Naive thymus-derived CD4-positive, alpha-beta T cell (primary cell): ENCODE data around the gene CCM2. TPM values are rescaled to one million over a fixed set of nuclear protein-coding genes. Genes with fewer than 3 reads are reported as not detected.
A peak's percentile ranks its signal among the peaks of the same experiment; 100 is the strongest.

Experiments
- ATAC-seq: fragments of 150-1000 bp; cut with Tn5 transposase; 2 replicates; pipeline ENCODE4 v1.10.0; 2021; ENCODE audit warnings: mild to moderate bottlenecking, moderate library complexity
- CTCF ChIA-PET: fragments of 350-600 bp; sonication (Branson Sonifier 250); formaldehyde crosslinking; loops from one replicate; lab custom pipeline; 2021; ENCODE audit warnings: antibody characterized with exemption; lab: Charles Lee
- POLR2A ChIA-PET: fragments of 350-600 bp; sonication (Branson Sonifier 250); formaldehyde crosslinking; loops from one replicate; lab custom pipeline; 2021; ENCODE audit warnings: antibody characterized with exemption, inconsistent platforms; lab: Charles Lee
- DNase-seq, 9 donors: peaks; one replicate each; pipeline versions ENCODE4 v3.0.0 to v3.0.0-alpha.2; 2020 to 2022; ENCODE audit warnings: mixed read lengths in 1 of 9
- H3K27ac ChIP-seq: one replicate; pipeline ENCODE4 v1.7.0; 2013; ENCODE audit warnings: mild to moderate bottlenecking, low read depth, low read length, moderate library complexity
- H3K27me3 ChIP-seq, 2 donors: one replicate each; pipeline ENCODE4 v1.7.0; 2013; ENCODE audit warnings: low read length in 2 of 2, mild to moderate bottlenecking in 2 of 2, moderate library complexity in 2 of 2; ENCODE audit not compliant: control insufficient read depth in 2 of 2, insufficient read depth in 2 of 2
- H3K36me3 ChIP-seq, 3 experiments: 1 replicate in 2 of 3; 2 replicates in 1 of 3; pipeline ENCODE4 v1.7.0; 2013; ENCODE audit warnings: low read length in 3 of 3, mild to moderate bottlenecking in 3 of 3, moderate library complexity in 1 of 3; ENCODE audit not compliant: insufficient read depth in 3 of 3, control insufficient read depth in 2 of 3
- H3K4me1 ChIP-seq, 2 donors: one replicate each; pipeline ENCODE4 v1.7.0; 2013; ENCODE audit warnings: low read length in 2 of 2, mild to moderate bottlenecking in 2 of 2, moderate library complexity in 1 of 2; ENCODE audit not compliant: control insufficient read depth in 2 of 2, insufficient read depth in 2 of 2
- H3K4me3 ChIP-seq: 2 replicates; pipeline ENCODE4 v1.7.0; 2013; ENCODE audit warnings: mild to moderate bottlenecking, low read length
- H3K9me3 ChIP-seq, 3 experiments: 1 replicate in 2 of 3; 2 replicates in 1 of 3; pipeline ENCODE4 v1.7.0; 2013; ENCODE audit warnings: low read length in 3 of 3; ENCODE audit not compliant: control insufficient read depth in 2 of 3
- H3K27ac Mint-ChIP-seq, 9 donors: one replicate each; pipeline ENCODE4 v1.8.0; 2020 to 2022; ENCODE audit warnings: mixed read lengths in 9 of 9, mild to moderate bottlenecking in 8 of 9, moderate library complexity in 5 of 9, inconsistent platforms in 2 of 9
- H3K27me3 Mint-ChIP-seq, 5 donors: one replicate each; pipeline ENCODE4 v1.8.0; 2021 to 2022; ENCODE audit warnings: mixed read lengths in 5 of 5, mild to moderate bottlenecking in 1 of 5
- H3K36me3 Mint-ChIP-seq, 5 donors: one replicate each; pipeline ENCODE4 v1.8.0; 2020 to 2022; ENCODE audit warnings: mixed read lengths in 5 of 5, mild to moderate bottlenecking in 3 of 5, inconsistent platforms in 1 of 5
- H3K4me1 Mint-ChIP-seq, 7 donors: one replicate each; pipeline ENCODE4 v1.8.0; 2020 to 2022; ENCODE audit warnings: mixed read lengths in 7 of 7, mild to moderate bottlenecking in 3 of 7, inconsistent platforms in 1 of 7
- H3K4me3 Mint-ChIP-seq, 10 donors: one replicate each; pipeline ENCODE4 v1.8.0; 2020 to 2022; ENCODE audit warnings: mild to moderate bottlenecking in 10 of 10, mixed read lengths in 10 of 10, moderate library complexity in 6 of 10, inconsistent platforms in 2 of 10
- H3K9me3 Mint-ChIP-seq, 11 donors: one replicate each; pipeline ENCODE4 v1.8.0; 2020 to 2022; ENCODE audit warnings: mixed read lengths in 11 of 11, mild to moderate bottlenecking in 4 of 11, inconsistent platforms in 1 of 11, moderate library complexity in 1 of 11
- intact Hi-C, 2 donors: fragments of 100-400 bp; cut with micrococcal nuclease; formaldehyde crosslinking; loops; one replicate each; pipeline ENCODE4 v1.15.1; 2023
- polyA plus RNA-seq, 2 donors: library from polyadenylated mRNA; unstranded; fragments of 300-500 nt; fragmentation: Illumina TruSeq; gene quantifications; one replicate each; pipeline ENCODE4 v1.2.3, GENCODE V29; 2021
- total RNA-seq, 6 experiments: library from RNA in 5 of 6; stranded (reverse) in 5 of 6; gene quantifications; 1 replicate in 5 of 6; 2 replicates in 1 of 6; pipeline ENCODE4 v1.2.3 and lab custom pipeline; 2021 to 2026

The CCM2 gene
- total and polyA plus RNA-seq, 7 experiments from 2014 or later, result 75.9 to 200 (median 119) TPM

DNA sequence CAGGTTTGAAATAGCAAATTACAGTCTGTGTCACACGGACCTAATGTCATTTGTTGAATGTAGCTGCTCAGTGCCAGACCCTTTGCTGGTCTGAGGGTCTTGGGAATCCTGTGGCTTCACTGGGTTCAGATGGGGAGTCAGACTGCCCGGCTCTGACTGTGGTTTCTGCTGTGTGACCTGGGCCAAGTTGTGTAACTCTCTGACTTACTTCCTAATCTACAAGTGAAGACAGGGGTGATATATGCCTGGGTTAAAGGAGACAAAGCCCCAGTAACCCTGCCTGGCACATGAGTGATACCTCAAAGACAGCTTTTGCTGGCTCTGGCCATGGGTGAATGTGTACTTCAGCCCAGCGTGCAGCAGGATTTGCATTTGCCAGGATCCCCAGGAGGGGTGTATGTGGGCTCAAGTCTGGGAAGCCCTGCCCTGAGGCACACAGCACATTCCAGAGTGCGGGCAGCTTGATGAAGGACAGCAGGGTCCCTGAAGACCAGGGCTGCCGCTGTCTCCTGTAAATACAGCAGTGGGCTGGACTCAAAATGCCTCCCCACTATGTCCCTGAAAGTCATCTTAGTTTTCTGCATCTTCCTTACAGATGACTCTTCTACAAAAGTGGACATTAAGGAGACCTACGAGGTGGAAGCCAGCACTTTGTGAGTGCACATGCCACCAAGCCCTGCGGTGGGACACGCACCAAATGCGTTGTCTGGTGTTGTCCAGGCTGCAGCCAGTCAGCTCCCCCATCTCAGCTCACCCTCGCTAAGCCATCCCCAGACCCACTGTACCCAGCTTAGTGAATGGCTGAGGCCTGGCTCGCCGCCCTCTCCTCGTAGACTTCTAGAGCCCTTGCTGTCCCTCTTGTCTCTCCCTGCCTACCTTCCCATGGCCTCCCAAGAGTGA is 72.4 kb downstream of the CCM2 start:
- no peak overlapping the region for H3K4me3 Mint-ChIP-seq
- POLR2A ChIA-PET, result interaction anchor here (1.0 to 1.5 kb wide), 3 partner anchors 38 to 87 kb away, joined by 3 to 4 read pairs (median 3); no protein-coding TSS in a partner anchor
- peak; percentile 32 for ATAC-seq
- no peaks in the 10 kb centered on the region for H3K27me3 Mint-ChIP-seq
- intact Hi-C loops, result no loop called here
- CTCF ChIA-PET, result interaction anchor here (2.4 kb wide), 1 partner anchor 99 kb away, joined by 6 read pairs; no protein-coding TSS in a partner anchor
- peaks cover 5 to 32% (median 16%) of the 10 kb centered on the region in 7 donors for H3K4me1 Mint-ChIP-seq
- no peak for DNase-seq
- Histone ChIP-seq H3K36me3 (peaks cover 37 to 99% (median 65%) of the 10 kb centered on the region in 3 experiments), H3K4me3 (no peak overlapping the region), H3K27me3 (no peaks in the 10 kb centered on the region), H3K27ac (no peak overlapping the region), H3K4me1 (no peaks in the 10 kb centered on the region), H3K9me3 (no peaks in the 10 kb centered on the region)
- peak overlapping the region in 5 of 9 donors; percentile 32 to 69 (median 47) for H3K27ac Mint-ChIP-seq
- no peaks in the 10 kb centered on the region for H3K9me3 Mint-ChIP-seq
- peaks cover 5 to 54% (median 12%) of the 10 kb centered on the region in 5 donors for H3K36me3 Mint-ChIP-seq

DNA sequence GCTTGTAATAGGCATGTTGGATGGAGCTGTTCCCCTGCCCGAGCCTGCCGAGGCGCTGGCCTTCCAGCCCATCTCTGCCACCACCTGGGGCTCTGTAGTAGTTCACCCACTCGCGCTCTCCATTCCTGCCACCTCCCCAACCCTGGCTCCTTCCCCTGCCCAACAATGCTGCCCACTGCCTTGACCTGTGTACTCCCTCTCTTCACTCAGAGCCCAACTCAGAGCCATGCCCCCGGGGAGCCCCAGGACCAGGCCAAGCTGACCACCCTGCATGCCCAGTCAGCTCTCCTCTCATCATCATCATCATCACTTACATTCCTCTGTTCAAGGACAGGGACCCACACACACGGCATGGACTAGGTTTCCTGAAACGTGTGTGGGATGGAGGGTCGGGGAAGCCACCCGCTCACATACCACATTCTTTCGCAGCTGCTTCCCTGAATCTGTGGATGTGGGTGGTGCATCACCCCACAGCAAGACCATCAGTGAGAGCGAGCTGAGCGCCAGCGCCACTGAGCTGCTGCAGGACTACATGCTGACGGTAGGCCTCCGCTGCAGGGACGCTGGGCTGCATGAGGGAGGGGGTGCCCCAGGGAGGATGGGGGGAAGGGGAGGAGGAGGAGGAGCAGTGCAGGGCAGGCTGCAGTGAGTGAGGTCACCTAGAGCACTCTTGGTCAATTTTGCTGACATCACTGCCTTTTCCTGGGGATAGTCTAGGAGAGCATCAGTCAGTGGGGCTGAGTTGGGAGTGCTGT is 73.2 kb downstream of the CCM2 start:
- intact Hi-C loops, result no loop called here
- peaks cover 5 to 29% (median 16%) of the 10 kb centered on the region in 7 donors for H3K4me1 Mint-ChIP-seq
- peaks cover 5 to 48% (median 11%) of the 10 kb centered on the region in 5 donors for H3K36me3 Mint-ChIP-seq

DNA sequence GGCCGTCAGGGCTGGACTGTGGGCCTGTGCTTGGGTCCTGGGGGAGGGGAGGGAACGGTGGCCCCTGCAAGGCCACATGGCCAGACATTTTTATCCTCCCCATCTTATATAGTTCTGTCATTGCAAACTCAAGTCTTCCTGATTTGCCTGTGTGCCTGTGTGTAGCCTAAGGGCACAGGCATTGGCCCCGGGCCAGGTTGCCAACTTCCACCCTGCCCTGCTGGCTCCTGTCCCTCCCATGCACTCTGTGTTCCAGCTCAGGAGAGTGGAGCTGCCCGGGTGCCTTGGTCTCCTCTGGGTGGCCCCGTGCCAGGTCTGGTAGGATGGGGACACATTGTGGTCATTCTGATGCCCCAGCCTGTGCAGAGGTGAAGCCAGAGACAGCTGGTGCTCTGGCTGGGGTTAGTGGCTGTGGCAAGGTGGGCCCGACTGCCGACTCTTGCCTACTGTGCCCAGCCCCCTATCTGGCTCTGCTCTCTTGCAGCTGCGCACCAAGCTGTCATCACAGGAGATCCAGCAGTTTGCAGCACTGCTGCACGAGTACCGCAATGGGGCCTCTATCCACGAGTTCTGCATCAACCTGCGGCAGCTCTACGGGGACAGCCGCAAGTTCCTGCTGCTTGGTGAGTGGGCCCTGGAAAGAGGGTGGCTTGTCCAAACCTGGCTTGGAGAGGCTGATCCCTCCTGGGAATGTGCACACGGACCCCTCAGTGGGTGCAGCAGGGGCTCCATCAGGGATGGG is 74.0 kb downstream of the CCM2 start:
- intact Hi-C loops, result no loop called here
- DNase-seq, result no peak
- no peak overlapping the region for H3K27ac ChIP-seq
- Mint-ChIP-seq H3K9me3 (peaks cover 0 to 2% (median 0%) of the 10 kb centered on the region in 11 donors), H3K4me1 (peaks cover 5 to 30% (median 11%) of the 10 kb centered on the region in 7 donors), H3K36me3 (peaks cover 5 to 44% (median 11%) of the 10 kb centered on the region in 5 donors), H3K27ac (peak overlapping the region in 5 of 9 donors; percentile 14 to 62 (median 47)), H3K4me3 (no peak overlapping the region), H3K27me3 (no peaks in the 10 kb centered on the region)
- no peak for ATAC-seq
- H3K27me3 ChIP-seq, result no peaks in the 10 kb centered on the region
- H3K36me3 ChIP-seq, result peaks cover 30 to 84% (median 53%) of the 10 kb centered on the region in 3 experiments
- POLR2A ChIA-PET, result interaction anchor here (0.6 to 1.4 kb wide), 4 partner anchors 15 to 219 kb away, joined by 3 to 4 read pairs (median 4); no protein-coding TSS in a partner anchor
- no peaks in the 10 kb centered on the region for H3K4me1 ChIP-seq
- CTCF ChIA-PET, result no interaction called here
- no peak overlapping the region for H3K4me3 ChIP-seq
- H3K9me3 ChIP-seq, result no peaks in the 10 kb centered on the region

More for the DNA sequence above, 73.2 kb downstream of the CCM2 start:
- CTCF ChIA-PET, result interaction anchor here (2.4 kb wide), 1 partner anchor 100 kb away, joined by 6 read pairs; no protein-coding TSS in a partner anchor
- Mint-ChIP-seq H3K27ac (peak overlapping the region in 5 of 9 donors; percentile 32 to 69 (median 47)), H3K4me3 (no peak overlapping the region), H3K9me3 (peaks cover 0 to 2% (median 0%) of the 10 kb centered on the region in 11 donors), H3K27me3 (no peaks in the 10 kb centered on the region)
- no peak overlapping the region for H3K27ac ChIP-seq
- DNase-seq (no peak), ATAC-seq (no peak)
- H3K4me1 ChIP-seq, result no peaks in the 10 kb centered on the region
- no peaks in the 10 kb centered on the region for H3K27me3 ChIP-seq
- H3K4me3 ChIP-seq, result no peak overlapping the region
- peaks cover 30 to 91% (median 57%) of the 10 kb centered on the region in 3 experiments for H3K36me3 ChIP-seq
- POLR2A ChIA-PET, result interaction anchor here (1.3 to 1.4 kb wide), 2 partner anchors 37 to 39 kb away, joined by 4 read pairs; no protein-coding TSS in a partner anchor
- no peaks in the 10 kb centered on the region for H3K9me3 ChIP-seq

GRCh38 chr7:45074528-45075354 is 74.7 kb downstream of the CCM2 start:
- ATAC-seq, result no peak
- POLR2A ChIA-PET, result interaction anchor here (0.6 to 0.8 kb wide), 3 partner anchors 16 to 220 kb away, joined by 3 read pairs; no protein-coding TSS in a partner anchor
- intact Hi-C loops, result no loop called here
- Histone ChIP-seq H3K36me3 (peaks cover 30 to 76% (median 46%) of the 10 kb centered on the region in 3 experiments), H3K4me3 (no peak overlapping the region), H3K27me3 (no peaks in the 10 kb centered on the region), H3K9me3 (no peaks in the 10 kb centered on the region), H3K27ac (no peak overlapping the region), H3K4me1 (no peaks in the 10 kb centered on the region)
- H3K4me3 Mint-ChIP-seq, result no peak overlapping the region
- peaks cover 0 to 3% (median 0%) of the 10 kb centered on the region in 11 donors for H3K9me3 Mint-ChIP-seq
- DNase-seq, result no peak
- H3K27ac Mint-ChIP-seq, result peak overlapping the region in 3 of 9 donors; percentile 43 to 71 (median 52)
- CTCF ChIA-PET, result no interaction called here
- peaks cover 5 to 33% (median 11%) of the 10 kb centered on the region in 7 donors for H3K4me1 Mint-ChIP-seq
- H3K27me3 Mint-ChIP-seq, result no peaks in the 10 kb centered on the region
- H3K36me3 Mint-ChIP-seq, result peaks cover 3 to 38% (median 11%) of the 10 kb centered on the region in 5 donors

DNA sequence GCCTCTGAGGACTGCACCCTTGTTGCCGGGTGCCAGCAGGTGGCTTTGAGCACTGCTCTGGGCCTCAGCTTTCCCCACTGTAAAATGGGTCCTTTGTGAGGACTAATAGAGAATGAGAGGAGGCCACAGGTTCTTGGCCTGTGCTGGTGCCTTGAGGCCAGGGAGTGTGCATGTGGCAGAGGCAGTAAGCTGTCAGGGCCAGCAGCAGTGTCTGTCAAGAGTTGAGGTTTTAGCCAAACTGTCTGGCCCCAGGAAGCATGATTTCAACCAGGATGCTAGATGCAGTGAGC is 75.3 kb downstream of the CCM2 start:
- Histone ChIP-seq H3K4me1 (no peaks in the 10 kb centered on the region), H3K27me3 (no peaks in the 10 kb centered on the region), H3K4me3 (no peak overlapping the region), H3K36me3 (peaks cover 30 to 70% (median 41%) of the 10 kb centered on the region in 3 experiments), H3K9me3 (no peaks in the 10 kb centered on the region), H3K27ac (no peak overlapping the region)
- no peaks in the 10 kb centered on the region for H3K27me3 Mint-ChIP-seq
- no peak overlapping the region for H3K4me3 Mint-ChIP-seq
- ChIA-PET POLR2A (interaction anchor here (0.6 kb wide), 1 partner anchor 102 kb away, joined by 3 read pairs; no protein-coding TSS in a partner anchor), CTCF (no interaction called here)
- peaks cover 0 to 5% (median 0%) of the 10 kb centered on the region in 11 donors for H3K9me3 Mint-ChIP-seq
- peaks cover 5 to 38% (median 8%) of the 10 kb centered on the region in 7 donors for H3K4me1 Mint-ChIP-seq
- DNase-seq (no peak), ATAC-seq (no peak)
- intact Hi-C loops, result no loop called here
- peak overlapping the region in 3 of 9 donors; percentile 43 to 71 (median 52) for H3K27ac Mint-ChIP-seq
- H3K36me3 Mint-ChIP-seq, result peaks cover 3 to 35% (median 11%) of the 10 kb centered on the region in 5 donors
